Esophagus (tissue), 2 donors: ENCODE results near the gene CIDEC. TPM values are rescaled to one million over a fixed set of nuclear protein-coding genes. Genes with fewer than 3 reads are reported as not detected.

Experiments
- H3K27ac ChIP-seq, 2 donors: one replicate each; pipeline ENCODE4 v1.5.1; 2013; ENCODE audit warnings: low read depth in 2 of 2, mild to moderate bottlenecking in 2 of 2, inconsistent platforms in 1 of 2, low read length in 1 of 2, moderate library complexity in 1 of 2
- H3K27me3 ChIP-seq, 2 donors: one replicate each; pipeline ENCODE4 v1.6.1; 2013; ENCODE audit warnings: low read length in 2 of 2, control low read depth in 1 of 2, mild to moderate bottlenecking in 1 of 2; ENCODE audit not compliant: insufficient read depth in 2 of 2, control insufficient read depth in 1 of 2
- H3K36me3 ChIP-seq, 2 donors: one replicate each; pipeline ENCODE4 v1.6.1; 2013; ENCODE audit warnings: low read length in 1 of 2; ENCODE audit not compliant: control insufficient read depth in 2 of 2, insufficient read depth in 2 of 2
- H3K4me1 ChIP-seq, 2 donors: one replicate each; pipeline ENCODE4 v1.6.1; 2013; ENCODE audit warnings: low read length in 1 of 2; ENCODE audit not compliant: control insufficient read depth in 2 of 2, insufficient read depth in 2 of 2
- H3K4me3 ChIP-seq, 2 donors: one replicate each; pipeline ENCODE4 v1.5.1; 2013; ENCODE audit warnings: low read length in 2 of 2, mild to moderate bottlenecking in 2 of 2, low read depth in 1 of 2, moderate library complexity in 1 of 2
- H3K9me3 ChIP-seq, 2 donors: one replicate each; pipeline ENCODE4 v1.6.1; 2013; ENCODE audit warnings: mild to moderate bottlenecking in 2 of 2, low read depth in 1 of 2, low read length in 1 of 2, moderate library complexity in 1 of 2; ENCODE audit not compliant: control insufficient read depth in 2 of 2, insufficient read depth in 1 of 2
- WGBS, 2 donors: extraction: QIAGEN DNeasy Blood & Tissue Kit; methylation state at CpG; one replicate each; pipeline ENCODE4 v1.1.7; 2013; 5-methylcytosine and 5-hydroxymethylcytosine counted together
- polyA plus RNA-seq, 2 donors: library from polyadenylated mRNA; stranded (reverse); fragments of 200-250 nt; gene quantifications; one replicate each; pipeline ENCODE4 v1.2.3, GENCODE V29; 2013
- donor health status: healthy with polysubstance abuse.
- donor health status: Bipolar disorder and iron deficiency.

CIDEC gene
- polyA plus RNA-seq, 2 donors = 0.18 to 0.53 TPM

DNA sequence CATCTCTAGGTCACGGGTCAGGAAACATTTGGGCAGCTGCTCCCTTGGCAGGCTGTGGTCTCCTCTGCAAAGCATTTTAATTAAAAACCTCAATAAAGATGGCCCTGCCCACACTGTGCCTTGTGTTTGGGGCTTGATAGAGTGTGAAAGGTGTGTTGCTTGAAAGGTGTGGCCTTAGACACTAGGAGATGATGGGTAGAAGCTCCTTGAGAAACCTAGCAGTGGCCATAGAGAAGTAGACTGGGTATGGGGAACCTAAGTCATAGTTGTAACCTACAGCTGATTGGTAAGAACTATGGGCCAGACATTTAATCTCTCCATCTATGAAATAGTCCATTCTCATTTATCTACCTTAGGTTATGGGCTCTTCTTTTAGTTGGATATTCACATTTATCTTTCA, 13.7 kb upstream of the CIDEC start:
- Histone ChIP-seq H3K9me3 (no peaks in the 10 kb centered on the region), H3K36me3 (peaks cover 5 to 7% of the 10 kb centered on the region in 2 donors), H3K27ac (no peak overlapping the region), H3K4me1 (peaks cover 3 to 13% of the 10 kb centered on the region in 2 donors), H3K27me3 (no peaks in the 10 kb centered on the region), H3K4me3 (no peak overlapping the region)
- WGBS, 2 donors = 78 to 86% methylated on average over 1 of the region's 1 CpG

DNA sequence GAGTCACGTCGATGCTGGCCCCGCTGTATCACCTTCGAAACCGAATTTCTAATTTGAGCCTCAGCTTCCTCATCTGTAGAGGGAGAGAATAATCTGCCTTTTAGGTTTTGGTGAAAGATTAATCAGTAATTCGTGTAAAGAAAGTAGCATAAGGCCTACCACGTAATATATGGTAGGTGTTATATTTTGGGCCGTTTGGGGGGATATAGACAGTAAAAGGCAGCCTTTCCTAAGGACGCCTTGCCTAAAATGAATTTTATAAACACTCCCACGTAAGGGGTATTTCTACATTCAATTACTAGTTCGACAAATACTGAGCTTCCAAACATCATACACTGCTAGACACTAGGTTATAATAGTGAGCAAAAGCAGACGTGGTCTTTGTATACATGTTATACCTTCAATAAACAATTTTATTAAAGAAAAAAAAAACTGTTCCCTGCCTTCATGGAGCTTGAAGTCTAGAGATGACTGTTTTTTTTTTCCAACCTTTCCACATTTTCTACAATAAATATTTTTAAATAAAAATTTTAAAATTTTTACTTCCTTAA, 11.1 kb upstream of the CIDEC start:
- Histone ChIP-seq H3K9me3 (no peaks in the 10 kb centered on the region), H3K27me3 (no peaks in the 10 kb centered on the region), H3K27ac (peak overlapping the region; percentile 90 to 94), H3K4me1 (peaks cover 3 to 5% of the 10 kb centered on the region in 2 donors), H3K36me3 (peaks cover 5 to 7% of the 10 kb centered on the region in 2 donors), H3K4me3 (peak overlapping the region; percentile 75 to 90)
- 7 to 8% methylated on average over 12 of the region's 12 CpGs for WGBS, 2 donors

- Histone ChIP-seq H3K27me3 (no peaks in the 10 kb centered on the region), H3K4me3 (peak within 1 kb of the TSS; percentile 75 to 90), H3K36me3 (peaks cover 5 to 7% of the 10 kb centered on the region in 2 donors), H3K4me1 (peaks cover 3 to 5% of the 10 kb centered on the region in 2 donors), H3K9me3 (no peaks in the 10 kb centered on the region), H3K27ac (peak within 1 kb of the TSS; percentile 90 to 94)
- WGBS, 2 donors = 0 to 1% methylated on average over 54 to 62 of the region's 62 CpGs
Observed at GRCh38 chr3:9890249-9891071, 10.4 kb upstream of the CIDEC start, which contains the start of gene JAGN1. JAGN1 (plus strand) TSS chr3:9890610; CDS start chr3:9890723, 113 bp downstream.

DNA sequence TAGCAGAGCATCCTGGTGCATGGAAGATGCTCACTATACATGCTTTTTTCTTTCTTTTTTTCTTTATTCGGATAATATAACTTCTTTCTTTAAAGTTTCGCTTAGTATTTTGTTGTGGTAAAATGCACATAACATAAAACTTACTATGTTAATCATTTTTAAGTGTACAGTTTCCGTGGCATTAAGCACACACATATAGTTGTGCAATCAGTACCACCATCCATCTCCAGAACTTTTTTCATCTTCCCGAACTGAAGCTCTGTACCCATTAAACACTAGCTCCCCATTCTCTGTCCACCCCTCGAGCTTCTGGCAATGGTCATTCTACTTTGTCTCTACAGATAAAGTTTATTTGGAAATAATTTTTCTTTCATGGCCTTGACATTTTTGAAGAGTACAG, 9.4 kb upstream of the CIDEC start:
- peaks cover 3 to 5% of the 10 kb centered on the region in 2 donors for H3K4me1 ChIP-seq
- H3K9me3 ChIP-seq = no peaks in the 10 kb centered on the region
- H3K36me3 ChIP-seq = peaks cover 5 to 7% of the 10 kb centered on the region in 2 donors
- H3K27ac ChIP-seq = no peak overlapping the region
- no peak overlapping the region for H3K4me3 ChIP-seq
- 78 to 81% methylated on average over 5 of the region's 5 CpGs for WGBS, 2 donors
- no peaks in the 10 kb centered on the region for H3K27me3 ChIP-seq

DNA sequence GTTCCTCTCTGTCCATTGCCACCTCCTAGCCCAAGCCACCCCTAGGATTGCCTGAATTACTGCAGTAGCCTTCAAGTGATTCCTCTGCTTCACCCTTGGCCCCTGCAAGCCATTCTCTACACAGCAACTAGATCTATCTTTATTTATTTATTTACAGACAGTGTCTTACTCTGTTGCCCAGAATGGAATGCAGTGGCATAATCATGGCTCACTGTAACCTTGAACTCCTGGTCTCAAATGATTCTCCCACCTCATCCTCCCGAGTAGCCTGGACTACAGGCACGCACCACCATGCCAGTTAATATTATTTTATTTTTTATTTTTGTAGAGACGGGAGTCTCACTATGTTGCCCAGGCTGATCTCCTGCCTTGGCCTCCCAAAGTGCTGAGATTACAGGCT, 8.5 kb upstream of the CIDEC start:
- H3K9me3 ChIP-seq = no peaks in the 10 kb centered on the region
- no peak overlapping the region for H3K27ac ChIP-seq
- H3K4me3 ChIP-seq = no peak overlapping the region
- 88 to 89% methylated on average over 3 of the region's 3 CpGs for WGBS, 2 donors
- peaks cover 5 to 6% of the 10 kb centered on the region in 2 donors for H3K36me3 ChIP-seq
- H3K4me1 ChIP-seq = peaks cover 3 to 5% of the 10 kb centered on the region in 2 donors
- no peaks in the 10 kb centered on the region for H3K27me3 ChIP-seq

- WGBS, 2 donors = 89 to 90% methylated on average over 5 of the region's 5 CpGs
- H3K9me3 ChIP-seq = no peaks in the 10 kb centered on the region
- no peak overlapping the region for H3K4me3 ChIP-seq
- no peaks in the 10 kb centered on the region for H3K4me1 ChIP-seq
- no peaks in the 10 kb centered on the region for H3K36me3 ChIP-seq
- H3K27ac ChIP-seq = no peak overlapping the region
- no peaks in the 10 kb centered on the region for H3K27me3 ChIP-seq
Observed at GRCh38 chr3:9887480-9887879, 7.4 kb upstream of the CIDEC start.

GRCh38 chr3:9886328-9886727, 6.3 kb upstream of the CIDEC start:
- H3K4me3 ChIP-seq = no peak overlapping the region
- no peak overlapping the region for H3K27ac ChIP-seq
- H3K36me3 ChIP-seq = no peaks in the 10 kb centered on the region
- H3K9me3 ChIP-seq = no peaks in the 10 kb centered on the region
- no peaks in the 10 kb centered on the region for H3K27me3 ChIP-seq
- no peaks in the 10 kb centered on the region for H3K4me1 ChIP-seq

- 59 to 65% methylated on average over 11 of the region's 11 CpGs for WGBS, 2 donors
- H3K27ac ChIP-seq = no peak overlapping the region
- no peaks in the 10 kb centered on the region for H3K4me1 ChIP-seq
- H3K9me3 ChIP-seq = no peaks in the 10 kb centered on the region
- no peaks in the 10 kb centered on the region for H3K27me3 ChIP-seq
- no peak overlapping the region for H3K4me3 ChIP-seq
- no peaks in the 10 kb centered on the region for H3K36me3 ChIP-seq
Observed at GRCh38 chr3:9884555-9885165, 4.6 kb upstream of the CIDEC start.

DNA sequence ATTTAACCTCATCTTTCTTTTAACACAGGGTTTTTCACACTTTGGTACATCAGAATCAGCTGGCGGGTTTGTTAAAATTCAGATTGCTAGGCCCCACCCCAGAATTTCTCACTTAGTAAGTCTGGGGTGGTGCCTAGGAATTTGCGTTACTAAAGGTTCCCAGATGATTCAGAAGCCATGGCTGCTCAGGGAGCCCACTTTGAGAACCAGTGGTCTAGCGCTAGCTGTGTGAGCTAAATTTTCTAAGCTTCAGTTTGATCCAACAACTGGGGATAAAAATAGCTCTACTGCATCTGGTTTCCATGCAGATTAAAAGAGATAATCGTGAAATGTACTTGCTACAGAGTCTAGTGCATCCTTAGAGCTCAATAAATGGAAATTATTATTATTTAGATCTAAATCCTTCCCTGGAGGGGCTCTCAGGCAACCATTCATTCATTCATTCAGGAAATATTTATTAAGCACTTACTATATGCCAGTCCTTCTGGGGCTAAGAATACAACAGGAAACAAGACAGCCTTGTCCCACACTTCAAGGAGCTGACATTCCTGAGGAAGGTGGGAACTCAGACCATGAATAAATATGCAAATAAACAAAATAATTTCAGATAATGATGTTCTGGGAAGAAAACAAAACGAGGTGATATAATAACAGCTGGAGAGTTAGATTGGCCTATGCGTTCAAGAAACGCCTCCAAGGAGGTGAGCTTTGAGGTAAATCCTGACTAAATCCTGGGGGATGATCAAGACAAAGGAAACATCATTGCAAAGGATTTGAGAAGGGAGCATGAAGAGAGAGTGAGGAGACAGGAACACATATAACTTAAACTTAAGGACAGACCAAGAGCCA, 3.9 kb upstream of the CIDEC start:
- Histone ChIP-seq H3K27ac (no peak overlapping the region), H3K36me3 (no peaks in the 10 kb centered on the region), H3K9me3 (no peaks in the 10 kb centered on the region), H3K4me3 (no peak overlapping the region), H3K4me1 (no peaks in the 10 kb centered on the region), H3K27me3 (no peaks in the 10 kb centered on the region)
- WGBS, 2 donors = 66 to 73% methylated on average over 7 of the region's 7 CpGs
